Stimulated activated CD8-positive, alpha-beta memory T cell treated with anti-CD3 and anti-CD28 coated beads, Interleukin-4, amount 100 ng/mL, for 1 hour (primary cell): ENCODE measurements around the gene CTNNBL1.

Source experiments
- DNase-seq, 2 donors: peaks; one replicate each; pipeline ENCODE4 v3.0.0-alpha.2; 2020; ENCODE audit warnings: low read depth in 2 of 2, low spot score in 1 of 2

Gene CTNNBL1

GRCh38 chr20:37810027-37810426 is 116.2 kb downstream of the CTNNBL1 start:
- DNase-seq: no peak

- DNase-seq: no peak
Measured at GRCh38 chr20:37816003-37816402, 122.2 kb downstream of the CTNNBL1 start.

- DNase-seq: no peak
Measured at GRCh38 chr20:37816726-37817125, 122.9 kb downstream of the CTNNBL1 start.

GRCh38 chr20:37821696-37822095 is 127.9 kb downstream of the CTNNBL1 start:
- DNase-seq: no peak

GRCh38 chr20:37822141-37822601 is 128.3 kb downstream of the CTNNBL1 start:
- DNase-seq: no peak

- DNase-seq: no peak
Measured at GRCh38 chr20:37823296-37823980, 129.6 kb downstream of the CTNNBL1 start.

GRCh38 chr20:37827605-37828004 is 133.8 kb downstream of the CTNNBL1 start:
- no peak for DNase-seq

GRCh38 chr20:37828684-37829083 is 134.9 kb downstream of the CTNNBL1 start:
- DNase-seq: no peak

- DNase-seq: no peak
Measured at GRCh38 chr20:37829128-37829527, 135.3 kb downstream of the CTNNBL1 start.

- DNase-seq: no peak
Measured at GRCh38 chr20:37833221-37833896, 139.5 kb downstream of the CTNNBL1 start.

- no peak for DNase-seq
Measured at GRCh38 chr20:37836926-37837325, 143.1 kb downstream of the CTNNBL1 start.

GRCh38 chr20:37837924-37838323 is 144.1 kb downstream of the CTNNBL1 start:
- no peak for DNase-seq

GRCh38 chr20:37838769-37839431 is 145.1 kb downstream of the CTNNBL1 start:
- no peak for DNase-seq

GRCh38 chr20:37839432-37839827 is 145.6 kb downstream of the CTNNBL1 start:
- no peak for DNase-seq

- DNase-seq: no peak
Measured at GRCh38 chr20:37839955-37840354, 146.1 kb downstream of the CTNNBL1 start.

GRCh38 chr20:37841389-37841788 is 147.6 kb downstream of the CTNNBL1 start:
- DNase-seq: no peak

- DNase-seq: no peak
Measured at GRCh38 chr20:37841971-37842370, 148.1 kb downstream of the CTNNBL1 start.

- no peak for DNase-seq
Measured at GRCh38 chr20:37845241-37845681, 151.4 kb downstream of the CTNNBL1 start.

- no peak for DNase-seq
Measured at GRCh38 chr20:37845878-37846277, 152.0 kb downstream of the CTNNBL1 start.

- DNase-seq: no peak
Measured at GRCh38 chr20:37846573-37846972, 152.7 kb downstream of the CTNNBL1 start.

GRCh38 chr20:37848706-37849105 is 154.9 kb downstream of the CTNNBL1 start:
- DNase-seq: no peak

GRCh38 chr20:37849156-37849555 is 155.3 kb downstream of the CTNNBL1 start:
- DNase-seq: no peak
